ENCODE measurements around the gene TEAD2. TPM values are rescaled to one million over a fixed set of nuclear protein-coding genes. Genes with fewer than 3 reads are reported as not detected.

The TEAD2 gene
- total RNA-seq, 1 experiment from 2014 or later: 56.2 TPM

DNA sequence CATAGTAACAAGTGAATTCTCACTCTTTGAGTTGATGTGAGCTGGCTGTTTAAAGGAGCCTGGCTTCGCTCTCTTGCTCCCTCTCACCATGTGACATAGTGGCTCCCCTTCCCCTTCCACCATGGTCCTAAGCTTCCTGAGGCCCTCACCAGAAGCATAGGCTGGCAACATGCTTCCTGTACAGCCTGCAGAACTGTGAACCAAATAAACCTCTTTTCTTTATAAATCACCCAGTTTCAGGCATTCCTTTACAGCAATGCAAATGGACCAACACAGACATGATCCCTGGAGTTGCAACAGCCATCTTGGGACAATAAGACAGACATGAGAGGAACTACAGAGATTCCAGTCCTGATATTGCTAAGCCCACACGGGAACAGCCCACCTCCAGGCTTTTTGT lies 12.6 kb downstream of the TEAD2 start:
- no peak for ATAC-seq
- H3K9me2 ChIP-seq (replicated peaks; ENCODE audit: low read length): no peaks in the 10 kb centered on the region
- ChIA-PET CTCF (no interaction called here), POLR2A (ENCODE audit: unreplicated experiment) (no interaction called here)
- no peak overlapping the region for H2AFZ ChIP-seq (ENCODE audit: low read length)
- H3K4me3 ChIP-seq (ENCODE audit: low read length): no peak overlapping the region
- no peak overlapping the region for H3K9ac ChIP-seq (ENCODE audit: low read length)
- no peaks in the 10 kb centered on the region for H3K79me2 ChIP-seq (ENCODE audit: low read length)
- H3F3A ChIP-seq (ENCODE audit: low read length, unreplicated experiment): no peaks in the 10 kb centered on the region
- no peak overlapping the region for H3K4me2 ChIP-seq (ENCODE audit: low read length)
- peaks cover 48% of the 10 kb centered on the region for H3K36me3 ChIP-seq (ENCODE audit: low read depth, low read length)
- TF ChIP-seq EZH2 (IDR thresholded peaks at IDR 0.05; ENCODE audit: low read length, unreplicated experiment) (no peak), EZH2phosphoT487 (IDR thresholded peaks at IDR 0.05; ENCODE audit: borderline replicate concordance, low read length) (no peak)
- H3K27ac ChIP-seq (ENCODE audit: low read length): no peak overlapping the region
- H4K20me1 ChIP-seq (ENCODE audit: low read length): no peaks in the 10 kb centered on the region
- DNase-seq: no peak
- no TSS peak for BruUV-seq (replicated peaks)
- no peaks in the 10 kb centered on the region for H3K27me3 ChIP-seq (ENCODE audit: low read length)
- H3K4me1 ChIP-seq (ENCODE audit: insufficient read depth, low read length): no peaks in the 10 kb centered on the region
- no peaks in the 10 kb centered on the region for H3K9me3 ChIP-seq (ENCODE audit: low read length)
- intact Hi-C loops (cut with micrococcal nuclease): no loop called here

DNA sequence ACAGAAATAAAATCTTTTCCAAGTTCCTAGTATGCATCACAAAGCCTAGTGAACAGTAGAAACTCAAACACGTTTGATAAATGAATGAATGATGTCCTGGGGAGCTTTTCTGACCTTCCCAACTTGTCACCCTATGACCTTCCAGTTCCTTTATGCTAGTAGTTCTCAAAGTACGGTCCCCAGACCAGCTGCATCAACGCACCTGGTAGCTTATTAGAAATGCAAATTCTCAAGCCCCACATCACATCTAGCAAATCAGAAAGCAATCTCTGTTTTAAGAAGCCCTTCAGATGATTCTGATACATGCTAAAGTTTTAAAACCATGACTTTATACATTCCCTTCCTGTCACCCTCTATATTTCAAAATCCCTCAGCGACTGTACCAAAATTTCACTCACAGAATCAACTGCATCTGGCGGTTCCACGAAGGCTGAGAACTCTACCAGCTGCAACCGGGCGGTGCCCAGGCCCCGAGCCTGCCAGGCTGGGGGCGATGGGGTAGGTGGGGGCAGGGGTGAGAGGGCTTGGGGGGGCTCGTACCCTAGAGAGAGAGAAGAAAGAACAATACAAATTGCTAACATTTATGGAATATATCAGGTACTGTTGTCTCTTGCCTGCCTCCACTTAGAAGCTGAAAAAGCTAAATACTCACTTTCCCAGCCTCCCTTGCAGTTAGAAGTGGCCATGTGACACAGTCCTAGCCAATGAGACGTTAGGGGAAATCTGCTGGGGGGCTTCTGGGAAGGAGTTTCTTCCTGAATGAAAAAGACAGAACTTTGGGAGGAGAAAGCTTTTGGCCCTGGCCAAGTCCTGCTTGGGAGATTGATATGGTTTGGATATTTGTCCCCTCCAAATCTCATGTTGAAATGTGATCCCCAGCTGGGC lies 13.7 kb downstream of the TEAD2 start:
- BruUV-seq (replicated peaks): no TSS peak
- Histone ChIP-seq H3K4me1 (ENCODE audit: insufficient read depth, low read length) (no peaks in the 10 kb centered on the region), H3K9ac (ENCODE audit: low read length) (no peak overlapping the region), H3K4me3 (ENCODE audit: low read length) (no peak overlapping the region), H3K36me3 (ENCODE audit: low read depth, low read length) (peaks cover 49% of the 10 kb centered on the region), H2AFZ (ENCODE audit: low read length) (no peak overlapping the region), H3F3A (ENCODE audit: low read length, unreplicated experiment) (no peaks in the 10 kb centered on the region), H3K9me3 (ENCODE audit: low read length) (no peaks in the 10 kb centered on the region), H3K9me2 (replicated peaks; ENCODE audit: low read length) (no peaks in the 10 kb centered on the region), H3K79me2 (ENCODE audit: low read length) (no peaks in the 10 kb centered on the region), H3K27me3 (ENCODE audit: low read length) (no peaks in the 10 kb centered on the region), H3K4me2 (ENCODE audit: low read length) (no peak overlapping the region), H3K27ac (ENCODE audit: low read length) (no peak overlapping the region), H4K20me1 (ENCODE audit: low read length) (no peaks in the 10 kb centered on the region)
- TF ChIP-seq EZH2phosphoT487 (IDR thresholded peaks at IDR 0.05; ENCODE audit: borderline replicate concordance, low read length) (no peak), EZH2 (IDR thresholded peaks at IDR 0.05; ENCODE audit: low read length, unreplicated experiment) (no peak)
- TF ChIP-seq, protein P1, sequence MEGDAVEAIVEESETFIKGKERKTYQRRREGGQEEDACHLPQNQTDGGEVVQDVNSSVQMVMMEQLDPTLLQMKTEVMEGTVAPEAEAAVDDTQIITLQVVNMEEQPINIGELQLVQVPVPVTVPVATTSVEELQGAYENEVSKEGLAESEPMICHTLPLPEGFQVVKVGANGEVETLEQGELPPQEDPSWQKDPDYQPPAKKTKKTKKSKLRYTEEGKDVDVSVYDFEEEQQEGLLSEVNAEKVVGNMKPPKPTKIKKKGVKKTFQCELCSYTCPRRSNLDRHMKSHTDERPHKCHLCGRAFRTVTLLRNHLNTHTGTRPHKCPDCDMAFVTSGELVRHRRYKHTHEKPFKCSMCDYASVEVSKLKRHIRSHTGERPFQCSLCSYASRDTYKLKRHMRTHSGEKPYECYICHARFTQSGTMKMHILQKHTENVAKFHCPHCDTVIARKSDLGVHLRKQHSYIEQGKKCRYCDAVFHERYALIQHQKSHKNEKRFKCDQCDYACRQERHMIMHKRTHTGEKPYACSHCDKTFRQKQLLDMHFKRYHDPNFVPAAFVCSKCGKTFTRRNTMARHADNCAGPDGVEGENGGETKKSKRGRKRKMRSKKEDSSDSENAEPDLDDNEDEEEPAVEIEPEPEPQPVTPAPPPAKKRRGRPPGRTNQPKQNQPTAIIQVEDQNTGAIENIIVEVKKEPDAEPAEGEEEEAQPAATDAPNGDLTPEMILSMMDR (conservative IDR thresholded peaks at IDR 0.05; ENCODE audit: low read depth, low read length): no peak
- DNase-seq (no peak), ATAC-seq (no peak)
- POLR2A ChIA-PET (ENCODE audit: unreplicated experiment): no interaction called here
- intact Hi-C loops (cut with micrococcal nuclease): no loop called here
- CTCF ChIA-PET: no interaction called here

DNA sequence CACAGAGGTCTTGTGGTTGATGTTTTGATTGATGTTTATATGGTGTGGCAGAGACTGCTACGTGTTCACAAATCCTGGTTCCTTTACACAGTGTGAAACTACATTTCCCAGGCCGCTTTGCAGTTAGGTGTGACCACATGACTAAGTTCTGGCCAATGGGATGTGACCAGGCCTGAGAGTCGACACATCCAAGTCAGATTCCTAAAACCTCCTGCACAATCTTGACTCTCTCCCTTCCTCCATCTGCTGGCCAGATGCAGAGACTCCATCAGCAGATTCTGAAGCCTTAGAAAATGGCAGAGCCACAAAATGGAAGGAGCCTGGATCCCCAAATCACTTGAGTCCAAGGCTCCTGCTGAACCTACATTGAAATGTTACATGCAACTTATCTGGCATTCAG lies 14.4 kb downstream of the TEAD2 start:
- POLR2A ChIA-PET (ENCODE audit: unreplicated experiment): no interaction called here
- intact Hi-C loops (cut with micrococcal nuclease): no loop called here
- peak; percentile 58 for DNase-seq

More for the DNA sequence above, 14.4 kb downstream of the TEAD2 start:
- Histone ChIP-seq H3K4me3 (ENCODE audit: low read length) (no peak overlapping the region), H3K9ac (ENCODE audit: low read length) (no peak overlapping the region), H3F3A (ENCODE audit: low read length, unreplicated experiment) (no peaks in the 10 kb centered on the region), H3K4me1 (ENCODE audit: insufficient read depth, low read length) (no peaks in the 10 kb centered on the region), H2AFZ (ENCODE audit: low read length) (no peak overlapping the region), H3K27ac (ENCODE audit: low read length) (no peak overlapping the region), H4K20me1 (ENCODE audit: low read length) (no peaks in the 10 kb centered on the region), H3K27me3 (ENCODE audit: low read length) (no peaks in the 10 kb centered on the region), H3K79me2 (ENCODE audit: low read length) (no peaks in the 10 kb centered on the region), H3K36me3 (ENCODE audit: low read depth, low read length) (peaks cover 51% of the 10 kb centered on the region), H3K4me2 (ENCODE audit: low read length) (no peak overlapping the region), H3K9me3 (ENCODE audit: low read length) (no peaks in the 10 kb centered on the region), H3K9me2 (replicated peaks; ENCODE audit: low read length) (no peaks in the 10 kb centered on the region)
- peak; percentile 73 for ATAC-seq
- CTCF ChIA-PET: no interaction called here
- TF ChIP-seq EZH2phosphoT487 (IDR thresholded peaks at IDR 0.05; ENCODE audit: borderline replicate concordance, low read length): no peak
- no peak for TF ChIP-seq EZH2 (IDR thresholded peaks at IDR 0.05; ENCODE audit: low read length, unreplicated experiment)
- TF ChIP-seq, protein P1 (conservative IDR thresholded peaks at IDR 0.05; ENCODE audit: low read depth, low read length): 0 out of 2 replicates have a peak, but pooled peaks have one; percentile 28
- BruUV-seq (replicated peaks): no TSS peak
